RWPE2 (cell line): ENCODE data around the gene MCF2L.

ENCODE experiments used
- ATAC-seq: fragments of 200-7000 bp; cut with Tn5 transposase; 3 replicates; pipeline ENCODE4 v1.9.1; 2021; ENCODE audit warnings: low read depth
- DNase-seq: peaks from one replicate; pipeline ENCODE4 v3.0.0-alpha.2; 2020; ENCODE audit warnings: low spot score
- H3K27ac ChIP-seq: fragments of 450-650 bp; 2 replicates; pipeline ENCODE4 v1.5.1; 2017; ENCODE audit warnings: mild to moderate bottlenecking; ENCODE audit not compliant: poor library complexity, severe bottlenecking
- H3K27me3 ChIP-seq: fragments of 250-450 bp; sonication (Bioruptor Pico); 2 replicates; pipeline ENCODE4 v1.5.1; 2021; ENCODE audit warnings: mild to moderate bottlenecking, moderate library complexity; ENCODE audit not compliant: insufficient read depth, poor library complexity, severe bottlenecking
- H3K36me3 ChIP-seq: fragments of 250-450 bp; sonication (Bioruptor Pico); 2 replicates; pipeline ENCODE4 v1.5.1; 2020; ENCODE audit warnings: low read depth, mild to moderate bottlenecking, moderate library complexity
- H3K4me1 ChIP-seq: fragments of 250-450 bp; sonication (Bioruptor Pico); 2 replicates; pipeline ENCODE4 v1.5.1; 2021; ENCODE audit warnings: mild to moderate bottlenecking, moderate library complexity; ENCODE audit not compliant: insufficient read depth, poor library complexity, severe bottlenecking
- H3K4me3 ChIP-seq: fragments of 250-450 bp; sonication (Bioruptor Pico); 2 replicates; pipeline ENCODE4 v1.5.1; 2021; ENCODE audit warnings: mild to moderate bottlenecking, moderate library complexity; ENCODE audit not compliant: severe bottlenecking
- H3K9me3 ChIP-seq: fragments of 250-450 bp; sonication (Bioruptor Pico); 2 replicates; pipeline ENCODE4 v1.5.1; 2021; ENCODE audit warnings: mild to moderate bottlenecking, moderate library complexity; ENCODE audit not compliant: severe bottlenecking
- TF ChIP-seq, protein P1 (sequence below): fragments of 450-650 bp; IDR thresholded peaks from one replicate; pipeline ENCODE4 v1.5.1; 2017; ENCODE audit warnings: mild to moderate bottlenecking, moderate library complexity; ENCODE audit not compliant: poor library complexity, severe bottlenecking

MCF2L gene

DNA sequence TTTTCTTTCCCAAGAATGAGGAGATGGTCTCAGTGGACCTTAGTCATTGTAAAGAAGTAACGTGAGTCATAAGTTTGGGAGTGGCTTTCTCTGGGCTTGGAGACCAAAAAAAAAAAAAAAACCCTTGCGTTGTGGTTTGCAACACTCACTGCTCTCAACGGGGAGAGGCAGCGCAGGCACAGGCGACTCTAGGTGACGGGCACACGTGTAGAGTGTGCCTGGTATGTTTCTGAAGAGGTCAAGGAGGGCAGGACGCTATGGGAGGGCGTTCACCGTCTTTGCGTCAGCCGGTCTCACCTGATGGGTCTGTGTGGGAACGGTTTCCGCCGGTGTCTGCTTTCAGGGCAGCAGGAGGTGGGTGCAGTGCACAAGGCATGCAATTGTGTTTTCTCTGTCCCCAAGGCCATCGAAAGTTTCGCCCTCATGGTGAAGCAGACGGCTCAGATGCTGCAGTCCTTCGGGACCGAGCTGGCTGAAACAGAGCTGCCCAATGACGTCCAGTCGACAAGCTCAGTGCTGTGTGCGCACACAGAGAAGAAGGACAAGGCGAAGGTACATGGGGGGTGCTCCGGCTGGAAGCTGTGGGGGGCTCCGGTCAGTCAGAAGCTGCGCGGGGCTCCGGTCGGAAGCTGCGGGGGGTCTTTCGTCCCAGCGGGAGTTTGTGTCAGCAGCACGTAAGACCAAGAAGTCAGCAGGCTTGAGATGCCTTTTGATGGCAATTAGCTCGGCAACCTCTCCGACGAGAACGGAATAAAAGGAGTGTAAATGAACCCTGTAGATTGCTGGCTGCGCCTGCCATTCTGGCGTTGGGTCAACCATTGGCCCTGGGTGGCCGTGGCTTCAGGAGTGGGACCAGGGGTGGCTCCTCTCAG, 95.8 kb downstream of the MCF2L start:
- H3K4me1 ChIP-seq, result no peaks in the 10 kb centered on the region
- H3K27me3 ChIP-seq, result no peaks in the 10 kb centered on the region
- no peaks in the 10 kb centered on the region for H3K36me3 ChIP-seq
- TF ChIP-seq, protein P1, sequence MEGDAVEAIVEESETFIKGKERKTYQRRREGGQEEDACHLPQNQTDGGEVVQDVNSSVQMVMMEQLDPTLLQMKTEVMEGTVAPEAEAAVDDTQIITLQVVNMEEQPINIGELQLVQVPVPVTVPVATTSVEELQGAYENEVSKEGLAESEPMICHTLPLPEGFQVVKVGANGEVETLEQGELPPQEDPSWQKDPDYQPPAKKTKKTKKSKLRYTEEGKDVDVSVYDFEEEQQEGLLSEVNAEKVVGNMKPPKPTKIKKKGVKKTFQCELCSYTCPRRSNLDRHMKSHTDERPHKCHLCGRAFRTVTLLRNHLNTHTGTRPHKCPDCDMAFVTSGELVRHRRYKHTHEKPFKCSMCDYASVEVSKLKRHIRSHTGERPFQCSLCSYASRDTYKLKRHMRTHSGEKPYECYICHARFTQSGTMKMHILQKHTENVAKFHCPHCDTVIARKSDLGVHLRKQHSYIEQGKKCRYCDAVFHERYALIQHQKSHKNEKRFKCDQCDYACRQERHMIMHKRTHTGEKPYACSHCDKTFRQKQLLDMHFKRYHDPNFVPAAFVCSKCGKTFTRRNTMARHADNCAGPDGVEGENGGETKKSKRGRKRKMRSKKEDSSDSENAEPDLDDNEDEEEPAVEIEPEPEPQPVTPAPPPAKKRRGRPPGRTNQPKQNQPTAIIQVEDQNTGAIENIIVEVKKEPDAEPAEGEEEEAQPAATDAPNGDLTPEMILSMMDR, result no peak
- DNase-seq, result no peak
- H3K9me3 ChIP-seq, result no peaks in the 10 kb centered on the region
- H3K4me3 ChIP-seq, result no peak overlapping the region
- no peak overlapping the region for H3K27ac ChIP-seq
- ATAC-seq, result peak; percentile 24; the same call in 2 of the 3 replicates

DNA sequence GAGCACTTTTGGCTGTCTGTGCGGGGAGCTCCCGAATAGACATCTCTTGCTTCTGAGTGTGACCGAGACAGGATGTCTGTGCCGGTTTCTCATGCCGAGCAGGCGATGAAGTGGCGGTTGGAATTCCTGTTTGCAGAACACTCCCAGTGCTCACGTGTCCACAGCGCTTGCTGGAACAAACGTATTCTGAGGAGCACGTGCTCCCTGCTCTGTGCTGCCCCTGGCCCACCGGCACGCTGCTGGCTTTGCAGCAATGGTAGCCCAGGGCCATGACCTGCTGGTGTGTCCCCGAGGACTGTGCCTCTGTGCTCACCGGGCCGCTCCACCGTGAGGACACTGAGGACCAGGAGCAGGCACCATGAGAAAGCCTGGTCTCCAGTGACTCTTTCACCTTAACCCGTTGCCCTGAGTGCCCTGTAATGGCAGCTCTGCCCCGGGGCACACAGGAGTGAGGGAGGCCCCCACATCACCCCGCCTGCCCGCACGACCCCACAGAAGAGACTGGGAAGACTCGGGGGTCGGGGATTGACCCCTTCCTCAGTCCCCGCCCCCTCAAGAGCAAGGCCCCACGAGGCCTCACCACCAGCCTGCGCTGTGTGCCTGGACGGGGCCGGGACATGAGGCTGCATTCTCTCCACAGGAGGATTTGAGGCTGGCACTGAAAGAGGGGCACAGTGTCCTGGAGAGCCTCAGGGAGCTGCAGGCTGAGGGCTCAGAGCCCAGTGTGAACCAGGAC, 96.6 kb downstream of the MCF2L start:
- Histone ChIP-seq H3K27ac (no peak overlapping the region), H3K4me1 (no peaks in the 10 kb centered on the region), H3K4me3 (no peak overlapping the region), H3K36me3 (no peaks in the 10 kb centered on the region), H3K27me3 (no peaks in the 10 kb centered on the region), H3K9me3 (no peaks in the 10 kb centered on the region)
- ATAC-seq (no peak), DNase-seq (no peak)
- TF ChIP-seq, protein P1, result no peak

DNA sequence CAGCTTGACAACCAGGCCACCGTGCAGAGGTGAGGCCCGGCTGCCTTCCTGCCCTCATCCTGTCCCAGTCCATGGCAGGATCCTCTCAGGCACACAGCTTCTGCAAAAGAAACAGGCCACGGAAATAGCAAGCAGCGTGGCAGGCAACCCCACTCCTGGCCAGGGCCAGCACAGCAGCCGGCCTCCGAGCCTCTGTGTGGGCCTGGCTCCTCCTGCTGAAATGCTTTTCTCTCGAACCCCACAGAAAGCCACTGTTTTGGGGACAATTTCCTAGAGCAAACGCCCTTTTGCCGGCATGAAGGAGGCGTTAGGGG, 97.1 kb downstream of the MCF2L start:
- no peaks in the 10 kb centered on the region for H3K4me1 ChIP-seq
- H3K27me3 ChIP-seq, result no peaks in the 10 kb centered on the region
- no peak for ATAC-seq
- TF ChIP-seq, protein P1, result no peak
- no peaks in the 10 kb centered on the region for H3K9me3 ChIP-seq
- no peak for DNase-seq
- no peak overlapping the region for H3K27ac ChIP-seq
- no peaks in the 10 kb centered on the region for H3K36me3 ChIP-seq
- no peak overlapping the region for H3K4me3 ChIP-seq

DNA sequence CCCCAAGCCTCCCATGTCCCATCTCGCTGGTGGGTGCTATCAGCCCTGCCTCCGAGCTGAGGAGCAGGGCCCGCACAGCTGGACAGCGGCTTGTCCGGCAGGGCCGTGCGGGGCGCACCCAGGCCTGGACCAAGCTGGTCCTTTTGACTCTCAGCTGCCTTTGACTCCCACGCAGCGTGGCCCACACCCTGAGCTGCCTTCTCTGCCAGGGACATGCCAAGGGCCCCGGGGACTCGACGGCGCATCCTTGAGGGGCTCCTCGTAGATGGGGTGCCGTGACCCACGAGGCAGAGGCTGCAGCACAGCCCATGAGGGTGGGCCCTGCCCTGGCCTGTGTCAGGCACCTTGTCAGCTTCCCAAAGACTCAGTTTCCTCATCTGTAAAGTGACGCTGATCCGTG, 97.7 kb downstream of the MCF2L start:
- ATAC-seq (no peak), DNase-seq (no peak)
- H3K27me3 ChIP-seq, result no peaks in the 10 kb centered on the region
- no peak overlapping the region for H3K4me3 ChIP-seq
- H3K9me3 ChIP-seq, result no peaks in the 10 kb centered on the region
- TF ChIP-seq, protein P1, result no peak
- no peaks in the 10 kb centered on the region for H3K4me1 ChIP-seq
- no peak overlapping the region for H3K27ac ChIP-seq
- no peaks in the 10 kb centered on the region for H3K36me3 ChIP-seq
